DMS79 (cell line): ENCODE results near the gene KTI12.
"Not testable (repeated sequence)": the region's sequence is repeated elsewhere in the genome, so short reads cannot be mapped to it uniquely, and the experiment has no call there.

Experiments
- DNase-seq: peaks from one replicate; lab custom pipeline; 2025; lab: John Stamatoyannopoulos, UW

The KTI12 gene, protein sequence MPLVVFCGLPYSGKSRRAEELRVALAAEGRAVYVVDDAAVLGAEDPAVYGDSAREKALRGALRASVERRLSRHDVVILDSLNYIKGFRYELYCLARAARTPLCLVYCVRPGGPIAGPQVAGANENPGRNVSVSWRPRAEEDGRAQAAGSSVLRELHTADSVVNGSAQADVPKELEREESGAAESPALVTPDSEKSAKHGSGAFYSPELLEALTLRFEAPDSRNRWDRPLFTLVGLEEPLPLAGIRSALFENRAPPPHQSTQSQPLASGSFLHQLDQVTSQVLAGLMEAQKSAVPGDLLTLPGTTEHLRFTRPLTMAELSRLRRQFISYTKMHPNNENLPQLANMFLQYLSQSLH

DNA sequence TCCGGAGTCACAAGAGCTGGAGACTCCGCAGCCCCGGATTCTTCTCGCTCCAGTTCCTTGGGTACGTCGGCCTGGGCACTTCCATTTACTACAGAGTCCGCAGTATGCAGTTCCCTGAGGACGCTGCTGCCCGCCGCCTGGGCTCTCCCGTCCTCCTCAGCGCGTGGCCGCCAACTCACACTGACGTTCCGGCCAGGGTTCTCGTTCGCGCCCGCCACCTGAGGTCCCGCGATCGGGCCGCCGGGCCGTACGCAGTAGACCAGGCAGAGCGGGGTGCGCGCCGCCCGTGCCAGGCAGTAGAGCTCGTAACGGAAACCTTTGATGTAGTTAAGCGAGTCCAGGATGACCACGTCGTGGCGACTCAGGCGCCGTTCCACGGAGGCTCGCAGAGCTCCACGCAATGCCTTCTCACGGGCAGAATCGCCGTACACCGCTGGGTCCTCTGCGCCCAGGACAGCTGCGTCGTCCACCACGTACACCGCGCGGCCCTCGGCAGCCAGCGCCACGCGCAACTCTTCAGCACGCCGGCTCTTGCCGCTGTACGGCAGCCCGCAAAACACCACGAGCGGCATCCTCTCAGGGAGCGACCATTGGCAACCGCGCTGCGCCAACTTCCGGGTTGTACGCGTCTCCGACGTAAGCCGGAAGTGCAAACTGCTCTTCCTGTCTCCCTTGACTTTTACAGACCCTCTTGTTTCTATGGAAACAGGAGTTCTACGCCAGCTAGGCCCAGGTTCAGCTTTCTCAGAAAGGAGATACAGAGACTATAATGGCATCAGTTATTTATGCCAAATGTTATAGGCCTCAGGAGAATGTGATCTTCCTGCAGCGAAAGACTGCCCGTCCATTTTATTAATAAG, at the start of gene KTI12:
TSS of gene KTI12 (minus strand) at position 621 of the 860 bp plus-strand sequence. CDS start at position 572, 49 bp downstream.
- peak; percentile 91 for DNase-seq

DNA sequence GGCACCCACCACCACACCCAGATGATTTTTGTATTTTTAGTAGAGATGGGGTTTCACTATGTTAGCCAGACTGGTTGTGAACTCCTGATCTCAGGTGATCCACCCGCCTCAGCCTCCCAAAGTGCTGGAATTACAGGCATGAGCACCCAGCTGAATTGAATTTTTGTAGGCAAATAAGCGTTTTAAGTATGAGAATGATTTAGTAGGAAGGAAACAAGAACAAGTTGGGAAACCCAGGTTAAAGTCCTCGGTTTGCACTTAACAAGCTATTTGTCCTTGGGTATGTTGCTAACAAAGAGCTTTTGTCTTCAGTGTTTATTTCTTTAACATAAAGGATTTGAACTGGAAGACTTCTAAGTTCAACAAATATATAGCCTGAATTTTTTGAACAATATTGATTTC, 46.4 kb upstream of the KTI12 start:
- no peak for DNase-seq

DNA sequence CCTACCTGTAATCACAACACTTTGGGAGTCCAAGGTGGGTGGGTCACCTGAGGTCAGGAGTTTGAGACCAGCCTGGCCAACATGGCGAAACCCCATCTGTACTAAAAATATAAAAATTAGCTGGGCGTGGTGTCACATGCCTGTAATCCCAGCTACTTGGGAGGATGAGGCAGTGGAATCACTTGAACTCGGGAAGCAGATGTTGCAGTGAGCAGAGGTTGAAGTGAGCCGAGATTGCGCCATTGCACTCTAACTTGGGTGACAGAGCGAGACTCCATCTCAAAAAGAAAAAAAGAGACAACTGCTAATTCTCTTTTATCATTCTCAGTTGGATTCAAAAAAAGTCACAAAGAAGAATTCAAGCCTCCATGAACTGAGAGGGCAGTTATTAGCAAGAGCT, 43.7 kb upstream of the KTI12 start:
- DNase-seq, result not testable (repeated sequence)

DNA sequence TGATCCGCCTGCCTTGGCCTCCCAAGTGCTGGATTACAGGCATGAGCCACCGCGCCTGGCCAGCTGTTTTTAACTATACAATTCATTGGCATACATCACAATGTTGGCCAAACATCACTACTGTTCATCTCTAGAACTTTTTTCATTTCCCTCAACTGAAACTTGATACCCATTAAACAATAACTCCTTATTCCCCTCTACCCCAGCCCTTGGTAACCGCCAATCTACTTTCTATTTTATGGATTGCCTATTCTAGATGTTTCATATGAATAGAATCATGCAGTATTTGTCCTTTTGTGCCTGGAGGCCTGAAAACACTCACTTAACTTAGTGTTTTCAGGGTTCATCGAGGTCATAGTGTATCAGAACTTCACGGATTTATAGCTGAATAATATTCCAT, 38.7 kb upstream of the KTI12 start:
- no peak for DNase-seq

DNA sequence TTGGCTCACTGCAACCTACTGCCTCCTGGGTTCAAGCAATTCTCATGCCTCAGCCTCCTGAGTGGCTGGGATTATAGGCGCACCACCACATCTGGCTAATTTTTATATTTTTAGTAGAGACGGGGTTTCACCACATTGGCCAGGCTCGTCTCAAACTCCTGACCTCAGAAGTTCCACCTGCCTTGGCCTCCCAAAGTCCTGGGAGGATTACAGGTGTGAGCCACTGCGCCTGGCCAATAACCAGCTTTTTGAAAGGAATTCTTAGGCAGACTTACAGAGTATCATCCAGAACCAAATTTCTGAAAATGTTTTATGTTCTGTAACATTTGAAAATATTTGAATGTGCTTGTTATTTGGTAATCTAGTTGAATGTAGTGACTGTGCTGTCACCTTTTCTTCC, 37.1 kb upstream of the KTI12 start:
- no peak for DNase-seq

DNA sequence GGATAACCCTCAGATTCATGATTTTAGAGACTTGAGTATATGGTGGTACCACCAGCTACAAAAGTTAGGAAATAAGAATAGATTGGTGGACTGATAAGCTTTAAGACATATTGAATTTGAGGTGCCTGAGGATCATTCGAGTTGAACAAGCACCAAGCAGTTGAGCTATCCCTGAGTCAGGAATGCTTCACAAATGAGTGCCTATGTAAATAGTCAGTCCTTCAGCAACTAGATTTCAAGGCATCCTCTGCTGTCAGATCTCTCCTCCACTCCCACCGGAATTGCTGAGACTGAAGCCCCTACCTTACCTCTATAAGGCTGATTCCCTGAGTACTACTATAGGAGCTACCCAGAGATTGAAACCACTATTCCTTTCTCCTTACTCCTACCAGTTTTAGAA, 29.6 kb upstream of the KTI12 start:
- no peak for DNase-seq

DNA sequence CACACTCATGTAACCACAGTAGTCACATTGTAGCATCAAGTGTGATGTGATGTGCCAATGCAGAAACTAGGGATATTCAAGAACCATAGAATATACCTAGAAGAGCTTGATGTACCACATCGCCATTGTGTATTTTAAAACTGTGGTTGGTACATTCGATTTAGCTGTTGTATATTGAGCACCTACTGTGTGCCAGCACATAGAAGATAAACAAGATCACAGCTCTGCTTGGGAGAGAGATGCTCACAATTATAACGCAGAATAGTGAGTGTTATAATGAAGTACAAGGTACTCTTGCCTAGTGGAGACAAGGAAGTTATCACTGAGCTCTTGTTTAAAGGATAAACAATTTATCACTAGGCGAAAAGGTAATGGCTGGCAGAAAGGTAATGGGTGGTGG, 27.2 kb upstream of the KTI12 start:
- no peak for DNase-seq

DNA sequence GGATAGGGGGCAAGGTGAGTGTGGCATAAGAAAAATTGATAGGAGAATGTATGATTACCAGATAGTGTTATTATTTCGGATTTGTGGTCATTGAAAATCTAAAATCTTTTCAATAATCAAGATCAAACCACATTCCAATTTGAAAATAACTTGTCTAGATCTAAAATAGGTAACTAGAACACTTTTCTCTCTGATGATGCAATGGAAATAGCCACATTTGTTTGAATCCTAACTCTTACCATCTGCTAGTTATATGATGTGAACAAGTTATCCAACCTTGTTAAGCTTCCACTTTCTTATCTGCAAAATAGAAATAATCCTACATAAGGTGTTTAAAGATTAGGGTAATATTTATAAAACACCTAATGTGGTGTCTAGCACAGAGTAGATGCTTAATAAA, 26.3 kb upstream of the KTI12 start:
- DNase-seq, result no peak

DNA sequence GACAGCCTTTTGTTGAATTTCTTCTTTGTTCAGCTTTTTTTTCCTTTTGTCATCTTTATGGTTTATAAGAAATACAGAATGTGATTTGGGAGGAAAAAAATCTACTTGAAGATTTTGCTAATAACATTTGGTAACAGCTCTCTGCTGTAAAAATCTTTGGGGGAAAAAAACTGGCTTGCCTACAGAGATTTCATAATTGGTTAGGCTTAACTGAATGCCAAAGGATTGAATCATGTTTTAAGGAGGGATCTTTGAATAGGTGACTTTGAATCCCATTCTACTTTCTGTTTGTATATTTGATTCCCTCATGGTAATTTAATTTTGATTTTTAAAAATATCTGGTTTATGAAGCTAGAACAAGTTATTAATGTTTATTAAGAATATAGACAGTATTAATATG, 25.7 kb upstream of the KTI12 start:
- no peak for DNase-seq

DNA sequence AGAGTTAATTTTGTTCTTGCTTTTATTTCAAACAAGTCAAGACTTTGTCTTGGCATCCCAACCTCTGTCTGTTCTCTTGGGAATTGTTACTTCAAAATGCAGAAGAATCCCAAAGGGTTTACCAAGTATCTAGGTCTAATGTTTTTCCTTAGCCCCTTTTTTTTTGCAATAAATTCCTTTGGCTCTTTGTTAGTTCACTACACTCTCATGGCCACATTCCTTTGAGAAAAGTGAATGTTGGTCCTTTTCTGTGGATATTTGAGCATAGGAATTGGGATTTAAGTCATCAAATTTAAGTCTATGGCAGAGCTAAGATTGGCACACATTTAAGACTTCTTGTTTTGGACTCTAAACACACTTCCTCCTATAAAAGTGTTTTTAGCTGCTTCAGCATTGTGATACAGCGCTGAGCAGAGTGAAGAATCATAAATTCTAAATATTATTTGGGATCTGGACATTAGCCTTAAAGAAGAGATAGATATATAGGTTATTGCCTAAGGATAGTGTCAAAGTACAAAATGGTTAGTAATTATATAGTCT, 24.3 kb upstream of the KTI12 start:
- no peak for DNase-seq

DNA sequence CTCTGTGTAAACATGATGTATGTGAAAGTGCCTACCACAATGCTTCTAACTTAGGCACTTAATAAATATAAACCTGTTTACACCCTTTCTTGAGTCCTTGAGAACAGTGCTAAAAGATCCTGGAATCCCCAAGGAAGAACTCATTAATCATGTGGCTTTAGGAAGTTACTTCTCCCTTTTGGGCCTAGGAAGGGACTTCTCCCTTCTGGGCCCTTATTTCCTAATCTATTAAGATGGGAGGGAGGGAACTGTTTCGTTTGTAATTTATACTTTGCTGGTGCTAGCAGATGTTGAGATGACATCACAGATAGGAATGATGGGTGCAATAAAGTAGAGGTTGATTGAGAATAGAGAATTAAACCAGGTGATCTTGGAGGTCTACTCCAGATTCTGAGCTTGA, 23.6 kb upstream of the KTI12 start:
- DNase-seq, result no peak

DNA sequence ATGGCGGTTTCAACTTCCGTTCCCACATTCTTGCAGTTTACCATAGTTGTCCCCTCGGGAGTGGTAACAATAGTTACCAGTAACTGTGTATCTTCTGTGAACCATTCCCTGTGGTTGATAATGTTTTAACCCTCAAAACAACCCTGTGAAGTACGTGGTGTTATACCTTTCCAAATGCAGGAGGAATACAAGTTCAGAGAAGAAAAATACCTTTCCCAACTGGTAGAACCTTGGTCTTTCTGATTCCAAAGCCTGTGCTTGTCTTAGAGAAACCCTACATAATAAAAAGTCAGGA, 23.3 kb upstream of the KTI12 start:
- DNase-seq, result no peak

DNA sequence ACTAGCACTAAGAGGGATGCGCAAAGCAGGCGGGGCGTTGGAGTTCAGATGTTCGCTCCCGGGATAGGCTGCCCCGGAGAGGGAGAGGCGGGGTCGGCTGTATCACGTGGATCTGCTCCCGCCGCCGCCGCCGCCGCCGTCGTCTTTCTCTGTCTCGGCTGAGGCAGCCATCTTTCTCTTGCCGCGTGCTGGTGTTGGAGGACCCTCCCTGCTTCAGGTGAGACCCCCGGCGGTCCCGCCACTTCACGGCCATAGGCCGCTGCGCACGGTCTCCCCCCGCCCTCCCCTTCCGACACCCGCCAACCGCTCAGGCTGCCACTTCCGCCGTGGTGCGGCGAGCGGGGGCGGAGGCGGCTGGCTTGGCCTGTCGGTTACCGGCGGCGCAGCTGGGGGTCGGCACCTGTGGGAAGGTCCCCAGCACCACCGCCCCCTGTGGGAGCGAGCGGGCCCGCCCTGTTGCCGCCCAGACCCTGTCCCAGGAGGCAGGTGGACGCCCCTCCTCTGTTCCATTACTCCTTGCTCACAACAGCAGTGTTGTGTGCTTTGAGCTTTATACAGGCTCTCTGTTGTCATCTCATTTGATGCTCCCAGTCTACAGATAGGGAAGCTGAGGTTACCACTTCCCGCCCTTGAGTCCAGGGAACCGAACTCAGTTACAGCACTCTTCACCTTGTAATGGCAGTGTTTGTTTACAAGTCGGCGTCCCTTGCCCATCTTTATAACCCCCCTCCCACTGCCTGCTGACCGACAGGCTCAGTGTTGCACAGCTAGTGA, 22.7 kb upstream of the KTI12 start, which contains the start of gene BTF3L4:
TSS of gene BTF3L4 (plus strand) at position 133 of the 774 bp plus-strand sequence. CDS start 3,553 bp downstream, outside the sequence.
- peak; percentile 93 for DNase-seq

DNA sequence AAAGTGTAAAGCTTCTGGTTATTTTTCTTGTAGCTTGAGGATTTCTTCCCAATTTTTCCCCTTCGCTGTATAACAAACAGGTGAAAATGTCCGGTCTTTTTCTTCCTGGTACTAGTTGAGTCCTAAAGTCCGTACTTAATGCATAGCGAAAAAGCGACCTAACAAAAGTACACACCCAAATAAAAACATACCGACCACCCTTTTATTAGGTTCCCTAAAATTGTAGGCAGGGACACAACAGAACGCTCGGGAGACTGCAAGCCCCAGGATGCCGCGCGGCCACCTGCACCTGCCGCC, 22.2 kb upstream of the KTI12 start:
- DNase-seq, result no peak

DNA sequence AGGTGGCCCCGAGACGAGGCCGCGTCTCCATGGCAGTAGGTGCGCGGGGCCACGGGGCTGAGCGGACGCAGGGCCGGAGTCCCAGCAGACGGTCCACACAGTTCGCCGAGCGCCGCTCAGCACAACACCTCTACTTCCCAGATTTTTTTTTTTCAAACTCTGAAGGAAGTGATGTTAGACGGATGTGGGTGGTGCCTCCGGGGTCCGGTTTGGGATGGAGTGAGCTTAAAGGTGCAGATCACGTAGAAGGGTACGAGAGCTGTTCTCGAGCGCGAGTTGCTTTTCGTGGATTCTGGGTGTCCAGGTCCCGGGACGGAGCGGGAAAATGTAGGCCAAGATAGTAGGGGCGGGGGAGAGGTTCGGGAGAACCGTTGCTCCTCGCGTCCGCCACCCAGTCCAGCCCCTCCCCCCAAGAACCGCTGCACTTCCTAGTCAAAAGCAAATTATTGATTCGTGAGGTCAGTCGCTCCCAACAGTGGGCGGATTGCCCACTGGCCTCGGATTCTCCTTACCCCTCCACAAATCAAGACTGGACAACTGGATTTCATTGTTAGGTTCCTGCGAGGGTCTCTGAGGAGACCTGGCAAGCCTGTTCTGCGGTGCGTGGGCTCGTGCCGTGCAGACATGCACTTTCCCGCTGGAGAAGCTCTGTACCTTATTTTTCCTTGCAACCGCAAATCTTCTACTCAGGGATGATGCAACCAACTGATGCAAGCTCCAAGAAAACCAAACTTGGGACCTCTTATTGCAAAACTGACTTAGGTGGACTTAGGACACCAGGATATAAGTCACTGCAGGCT, 21.7 kb upstream of the KTI12 start, which contains the start of gene TXNDC12:
TSS of gene TXNDC12 (minus strand) at position 126 of the 800 bp plus-strand sequence. CDS start at position 31, 95 bp downstream.
- DNase-seq, result peak; percentile 88

DNA sequence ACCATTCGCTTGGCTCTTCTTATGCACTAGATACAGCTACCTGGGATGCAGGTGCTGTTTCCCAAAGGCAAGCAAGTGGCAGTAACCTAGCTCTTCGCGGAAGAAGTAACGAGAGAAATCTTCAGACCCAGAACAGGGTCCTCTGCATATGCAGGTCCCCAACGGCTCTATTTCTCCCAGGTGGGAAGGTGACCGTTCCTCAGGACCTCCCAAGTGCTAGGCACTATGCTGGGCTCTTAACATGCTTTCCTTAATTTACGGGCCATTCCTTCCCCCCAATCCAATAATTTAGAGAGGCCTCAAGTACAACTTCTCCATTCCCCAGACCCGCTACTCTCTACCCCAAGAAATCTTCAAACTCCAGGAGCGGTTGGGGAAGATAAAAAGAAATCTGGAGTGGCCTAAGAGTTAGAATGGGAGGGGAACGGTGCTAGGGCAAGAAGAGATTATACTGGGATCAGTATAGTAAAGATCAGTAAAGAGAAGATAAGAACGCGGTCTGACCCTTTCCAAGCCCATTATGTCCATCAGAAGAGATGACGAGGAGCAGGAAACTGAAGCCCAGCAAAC, 21.0 kb upstream of the KTI12 start:
- DNase-seq, result no peak

DNA sequence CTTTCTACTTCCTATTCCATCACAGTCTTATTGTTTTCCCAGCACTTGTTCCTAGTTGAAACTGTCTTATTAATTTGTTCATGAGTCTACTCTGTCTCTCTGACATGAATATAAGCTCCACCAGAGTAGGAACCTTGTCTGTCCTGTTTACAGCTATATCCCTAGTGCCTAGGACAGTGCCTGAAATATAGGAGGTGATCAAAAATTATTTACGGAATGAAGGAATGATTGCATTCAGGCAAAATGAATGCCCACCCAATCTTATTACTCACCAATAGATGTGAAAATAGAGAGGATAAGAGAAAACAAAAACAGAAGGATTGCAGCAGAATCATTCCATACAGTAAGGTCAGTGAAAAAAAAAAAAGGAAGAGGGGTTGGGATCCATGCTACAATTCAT, 20.3 kb upstream of the KTI12 start:
- no peak for DNase-seq

DNA sequence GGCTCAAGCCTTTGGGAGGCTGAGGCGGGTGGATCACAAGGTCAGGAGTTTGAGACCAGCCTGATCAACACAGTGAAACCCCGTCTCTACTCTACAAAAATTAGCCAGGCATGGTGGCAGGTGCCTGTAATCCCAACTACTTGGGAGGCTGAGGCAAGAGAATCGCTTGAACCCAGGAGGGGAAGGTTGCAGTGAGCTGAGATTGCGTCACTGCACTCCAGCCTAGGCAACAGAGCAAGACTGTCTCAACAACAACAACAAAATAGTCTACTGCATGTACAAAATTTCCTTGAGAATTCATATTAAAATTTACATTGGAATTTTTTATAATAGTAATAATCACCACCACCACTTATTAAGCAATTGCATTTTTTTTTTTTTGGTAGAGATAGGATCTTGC, 15.7 kb upstream of the KTI12 start:
- not testable (repeated sequence) for DNase-seq

DNA sequence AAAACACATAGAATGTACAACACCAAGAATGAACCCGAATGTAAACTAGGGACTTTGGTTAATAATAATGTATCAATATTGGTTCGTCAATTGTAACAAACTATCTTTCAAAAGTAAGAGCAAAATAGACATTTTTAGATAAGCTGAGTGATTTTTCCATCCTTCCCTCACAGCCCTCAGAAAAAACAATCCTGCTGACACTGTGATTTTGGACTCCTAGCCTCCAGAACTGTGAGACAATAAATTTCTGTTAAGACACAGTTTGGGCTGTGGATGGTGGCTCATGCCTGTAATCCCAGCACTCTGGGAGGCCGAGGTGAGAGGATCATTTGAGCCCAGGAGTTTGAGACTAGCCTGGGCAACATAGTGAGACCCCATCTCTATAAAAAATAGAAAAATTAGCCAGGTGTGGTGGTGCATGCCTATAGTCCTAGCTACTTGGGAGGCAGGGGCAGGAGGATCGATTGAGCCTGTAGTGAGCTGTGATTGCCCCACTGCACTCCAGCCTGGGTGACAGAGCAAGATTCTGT, 12.1 kb upstream of the KTI12 start:
- not testable (repeated sequence) for DNase-seq

DNA sequence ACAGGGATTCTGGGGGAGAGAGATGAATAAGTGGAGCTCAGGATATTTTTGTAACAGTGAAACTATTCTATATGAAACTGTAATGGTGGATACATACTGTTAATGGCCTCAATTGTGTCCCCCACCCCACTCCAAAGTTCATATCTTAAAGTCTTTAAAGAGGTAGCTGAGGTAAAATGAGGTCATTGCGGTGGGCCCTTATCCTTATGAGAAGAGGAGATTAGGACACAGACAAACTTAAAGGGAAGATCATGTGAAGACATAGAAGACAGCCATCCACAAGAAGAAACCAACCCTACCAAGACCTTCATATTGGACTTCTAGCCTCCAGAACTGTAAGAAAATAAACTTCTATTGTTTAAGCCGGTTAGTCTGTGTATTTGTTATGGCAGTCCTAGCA, 11.6 kb upstream of the KTI12 start:
- DNase-seq, result no peak
